ENCODE data around the gene ACSM6. TPM values are rescaled to one million over a fixed set of nuclear protein-coding genes. Genes with fewer than 3 reads are reported as not detected.

ACSM6 gene
- total and polyA plus RNA-seq, 2 of the 8 experiments (the other 6 are each of a cell fraction or from before 2014, with no cell fraction given), result 0.33 TPM; not detected in 1

- H3K23ac ChIP-seq (ENCODE audit: insufficient read length), result no peak overlapping the region
- H2BK20ac ChIP-seq (ENCODE audit: low read length), result peak overlapping the region; percentile 94
- H2BK120ac ChIP-seq (replicated peaks; ENCODE audit: low read depth, low read length), result no peak overlapping the region
- peak overlapping the region in 1 of 2 experiments; percentile 25; a peak in 1 of 4 replicates for H3K4me2 ChIP-seq (ENCODE audit: insufficient read depth in 1 of 2, low read depth in 2 of 2, low read length in 2 of 2)
- H3K27me3 ChIP-seq (replicated peaks in 1 of 4; ENCODE audit: control insufficient read depth in 3 of 4, extremely low read depth in 1 of 4, insufficient read depth in 3 of 4, low read length in 3 of 4), result no peaks in the 10 kb centered on the region
- H4K91ac ChIP-seq (replicated peaks; ENCODE audit: insufficient read length, low read length), result peak overlapping the region; percentile 67
- H2BK12ac ChIP-seq (ENCODE audit: low read depth, low read length), result peak overlapping the region; percentile 99
- H4K5ac ChIP-seq (ENCODE audit: insufficient read length, low read depth, low read length), result peak overlapping the region; percentile 55
- WGBS, 2 experiments (ENCODE audit: extremely low coverage in 1 of 2, insufficient coverage in 1 of 2, insufficient read length in 1 of 2, insufficient replicate concordance in 2 of 2, low coverage in 1 of 2, low lambda C conversion rate in 2 of 2, missing lambda C conversion rate in 1 of 2), result 95% methylated on average over 6 of the region's 6 CpGs; no CpG with 5 or more reads in 1 of the 2 experiments
- peak overlapping the region; percentile 84; the same call in 1 of the 2 replicates for H2AK5ac ChIP-seq (ENCODE audit: low read depth, low read length)
- ChIA-PET POLR2A (ENCODE audit: partially characterized antibody) (interaction anchor here (0.9 to 3.4 kb wide), 3 partner anchors 20 to 28 kb away, joined by 3 to 27 read pairs (median 3); no protein-coding TSS in a partner anchor), CTCF (ENCODE audit: partially characterized antibody) (interaction anchor here (0.6 to 3.0 kb wide), 17 partner anchors 8 to 581 kb away, joined by 3 to 18 read pairs (median 3); no protein-coding TSS in a partner anchor)
- H3K4me3 ChIP-seq (ENCODE audit: extremely low read depth in 1 of 4, insufficient read depth in 2 of 4, low read depth in 3 of 4, low read length in 4 of 4), result no peak overlapping the region
- peak overlapping the region; percentile 62; the same call in 1 of the 2 replicates for H3K27ac ChIP-seq (ENCODE audit: low read depth, low read length)
- no peak overlapping the region for H4K8ac ChIP-seq (ENCODE audit: extremely low read depth, insufficient read depth, low read length)
- H3K14ac ChIP-seq (ENCODE audit: insufficient read length), result no peak overlapping the region
- no peaks in the 10 kb centered on the region for H3K79me1 ChIP-seq (ENCODE audit: low read depth, low read length)
- H3K4ac ChIP-seq (replicated peaks; ENCODE audit: insufficient read length, low read depth, low read length), result no peak overlapping the region
- DNase-seq (ENCODE audit: low read depth in 1 of 2, low spot score in 2 of 2), result no peak
- H3K9ac ChIP-seq (replicated peaks in 1 of 4; ENCODE audit: extremely low read depth in 1 of 4, low read depth in 3 of 4, low read length in 3 of 4), result no peak overlapping the region
- peak overlapping the region; percentile 76; the same call in 1 of the 2 replicates for H2BK15ac ChIP-seq (ENCODE audit: low read length)
- H3K9me3 ChIP-seq (ENCODE audit: insufficient read depth in 2 of 2, low read depth in 1 of 2, low read length in 1 of 2), result no peaks in the 10 kb centered on the region
- no peaks in the 10 kb centered on the region for H3K23me2 ChIP-seq (ENCODE audit: low read depth, low read length)
- no peaks in the 10 kb centered on the region; a peak in 1 of 8 replicates for H3K36me3 ChIP-seq (ENCODE audit: control insufficient read depth in 2 of 4, insufficient read depth in 4 of 4, low read length in 3 of 4)
- H3K18ac ChIP-seq (ENCODE audit: extremely low read depth, low read length), result peak overlapping the region; percentile 99; the same call in 1 of the 2 replicates
- no peak for FAIRE-seq
- H2BK5ac ChIP-seq (ENCODE audit: low read depth, low read length), result peak overlapping the region; percentile 92
- H3K4me1 ChIP-seq (replicated peaks in 1 of 4; ENCODE audit: control insufficient read depth in 3 of 4, insufficient read depth in 4 of 4, low read length in 3 of 4), result peaks cover 0 to 5% (median 3%) of the 10 kb centered on the region in 4 experiments; a peak in 5 of 7 replicates
- H3K56ac ChIP-seq (replicated peaks; ENCODE audit: insufficient read length, low read depth, low read length), result no peak overlapping the region
- no peaks in the 10 kb centered on the region for H3K79me2 ChIP-seq (ENCODE audit: control insufficient read depth in 1 of 2, insufficient read depth in 2 of 2, low read length in 2 of 2)
- no peak for TF ChIP-seq CBX5 (IDR thresholded peaks at IDR 0.05; ENCODE audit: low read depth, low read length)
- TF ChIP-seq RBBP5 (IDR thresholded peaks at IDR 0.05; ENCODE audit: borderline replicate concordance, low read depth, low read length), result no peak
- TF ChIP-seq NANOG (IDR thresholded peaks at IDR 0.05; ENCODE audit: insufficient read depth, low read depth, low read length, poor library complexity, severe bottlenecking), result no peak
- no peak for TF ChIP-seq YY1 (IDR thresholded peaks at IDR 0.05; ENCODE audit: low read depth, low read length)
- no peak for TF ChIP-seq SP2 (IDR thresholded peaks at IDR 0.05; ENCODE audit: low read length)
- TF ChIP-seq CBX8 (IDR thresholded peaks at IDR 0.05; ENCODE audit: borderline replicate concordance, low read depth, low read length), result no peak
- TF ChIP-seq RAD21 (IDR thresholded peaks at IDR 0.05 in 1 of 2, conservative IDR thresholded peaks at IDR 0.05 in 1 of 2; ENCODE audit: low read depth in 2 of 2, low read length in 2 of 2), result no peak
- TF ChIP-seq TAF1 (IDR thresholded peaks at IDR 0.05; ENCODE audit: low read depth, low read length), result no peak
- peak overlapping the region; percentile 93 for H2AFZ ChIP-seq (ENCODE audit: low read length)
- H4K20me1 ChIP-seq (replicated peaks in 1 of 2; ENCODE audit: control insufficient read depth in 1 of 2, insufficient read depth in 2 of 2, low read length in 2 of 2), result no peaks in the 10 kb centered on the region
Measured at GRCh38 chr10:95209509-95210127, 15.6 kb downstream of the ACSM6 start.

Measured in H1 (cell line).